Sigmoid colon (tissue), 4 donors: ENCODE results near the gene PHLDB2.

Experiments
- CTCF ChIP-seq, 4 experiments: fragments of 450-650 bp in 3 of 4; fragments of 200-600 bp in 1 of 4; IDR thresholded peaks; one replicate each; pipeline ENCODE4 v1.5.1; 2016 to 2019; ENCODE audit warnings: antibody characterized with exemption in 4 of 4, mild to moderate bottlenecking in 3 of 4, moderate library complexity in 2 of 4
- EP300 ChIP-seq, 4 donors: sonication (generic); formaldehyde crosslinking; IDR thresholded peaks; one replicate each; pipeline ENCODE4 v1.6.1; 2017; ENCODE audit warnings: antibody characterized with exemption in 4 of 4
- POLR2A ChIP-seq, 2 donors: fragments of 450-650 bp; IDR thresholded peaks; one replicate each; pipeline ENCODE4 v1.6.1; 2016; ENCODE audit warnings: antibody characterized with exemption in 2 of 2, mild to moderate bottlenecking in 2 of 2, moderate library complexity in 2 of 2
- POLR2AphosphoS5 ChIP-seq, 4 donors: sonication (generic); formaldehyde crosslinking; IDR thresholded peaks; one replicate each; pipeline ENCODE4 v1.6.1; 2017; ENCODE audit warnings: antibody characterized with exemption in 4 of 4

- no peak for TF ChIP-seq CTCF (IDR thresholded peaks at IDR 0.05)
- no peak for TF ChIP-seq POLR2A (IDR thresholded peaks at IDR 0.05)
- no peak for TF ChIP-seq EP300 (IDR thresholded peaks at IDR 0.05)
- TF ChIP-seq POLR2AphosphoS5 (IDR thresholded peaks at IDR 0.05), result no peak
Measured at GRCh38 chr3:111827871-111828270, 31.2 kb upstream of the PHLDB2 start.
